ENCODE results near the gene APOA1. TPM values are rescaled to one million over a fixed set of nuclear protein-coding genes. Genes with fewer than 3 reads are reported as not detected.

The APOA1 gene
- total RNA-seq, 2 experiments from 2014 or later: 0.23 to 0.25 TPM

GRCh38 chr11:116868066-116868465, 30.6 kb upstream of the APOA1 start:
- no peaks in the 10 kb centered on the region for H3K27me3 Mint-ChIP-seq
- H3K36me3 Mint-ChIP-seq (ENCODE audit: low read depth): peaks cover 55% of the 10 kb centered on the region
- H3K4me1 Mint-ChIP-seq: peaks cover 9% of the 10 kb centered on the region
- CTCF ChIA-PET: interaction anchor here (1.1 to 1.5 kb wide), 5 partner anchors 8 to 15 kb away, joined by 3 to 4 read pairs (median 3); no protein-coding TSS in a partner anchor
- no peak overlapping the region for H3K27ac Mint-ChIP-seq
- no peak for DNase-seq
- no peaks in the 10 kb centered on the region for H3K9me3 Mint-ChIP-seq
- POLR2A ChIA-PET: no interaction called here
- H3K4me3 Mint-ChIP-seq: no peak overlapping the region

- H3K36me3 Mint-ChIP-seq (ENCODE audit: low read depth): peaks cover 50% of the 10 kb centered on the region
- CTCF ChIA-PET: interaction anchor here (1.1 to 1.5 kb wide), 5 partner anchors 9 to 14 kb away, joined by 3 to 4 read pairs (median 3); no protein-coding TSS in a partner anchor
- no peak overlapping the region for H3K4me3 Mint-ChIP-seq
- no peak overlapping the region for H3K27ac Mint-ChIP-seq
- no peak for DNase-seq
- POLR2A ChIA-PET: no interaction called here
- H3K4me1 Mint-ChIP-seq: peaks cover 9% of the 10 kb centered on the region
- no peaks in the 10 kb centered on the region for H3K27me3 Mint-ChIP-seq
- H3K9me3 Mint-ChIP-seq: no peaks in the 10 kb centered on the region
These were observed 30.2 kb upstream of the APOA1 start for GRCh38 chr11:116867619-116868018.

DNA sequence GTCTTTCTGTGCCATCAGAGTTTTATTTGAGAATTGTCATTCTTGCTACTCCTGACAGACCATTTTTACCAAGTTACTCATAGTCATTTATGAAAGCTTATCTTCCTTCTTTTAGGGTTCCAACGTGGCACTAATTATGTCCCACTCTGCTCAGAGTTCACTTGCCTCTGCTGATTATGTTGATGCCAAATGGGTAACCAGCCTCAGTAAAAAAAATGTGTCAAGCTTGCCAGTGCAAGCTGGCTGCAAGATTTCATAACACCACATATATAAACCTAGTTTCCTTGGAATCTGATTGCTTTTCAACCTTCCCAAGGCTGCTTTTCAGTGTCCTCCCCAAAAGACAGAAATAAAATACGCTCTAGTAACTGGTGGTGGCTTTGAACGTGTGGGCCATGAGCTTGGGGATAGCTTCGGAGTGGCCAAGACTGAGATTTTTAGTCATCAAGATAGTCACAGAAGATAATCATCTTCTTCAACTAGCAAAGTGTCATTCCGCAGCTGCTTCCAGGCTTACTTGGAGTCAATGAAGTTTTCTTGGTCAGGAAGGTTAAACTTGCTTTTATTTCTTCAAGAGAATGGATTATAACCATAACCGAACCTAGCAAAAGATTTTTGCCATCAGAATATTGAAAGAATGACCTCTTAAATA, 29.5 kb upstream of the APOA1 start:
- H3K4me3 Mint-ChIP-seq: no peak overlapping the region
- H3K4me1 Mint-ChIP-seq: peaks cover 9% of the 10 kb centered on the region
- H3K9me3 Mint-ChIP-seq: no peaks in the 10 kb centered on the region
- no peak for DNase-seq
- H3K27ac Mint-ChIP-seq: no peak overlapping the region
- ChIA-PET CTCF (interaction anchor here (0.6 to 1.5 kb wide), 5 partner anchors 9 to 291 kb away, joined by 3 to 4 read pairs (median 3); no protein-coding TSS in a partner anchor), POLR2A (no interaction called here)
- peaks cover 54% of the 10 kb centered on the region for H3K36me3 Mint-ChIP-seq (ENCODE audit: low read depth)
- H3K27me3 Mint-ChIP-seq: no peaks in the 10 kb centered on the region

DNA sequence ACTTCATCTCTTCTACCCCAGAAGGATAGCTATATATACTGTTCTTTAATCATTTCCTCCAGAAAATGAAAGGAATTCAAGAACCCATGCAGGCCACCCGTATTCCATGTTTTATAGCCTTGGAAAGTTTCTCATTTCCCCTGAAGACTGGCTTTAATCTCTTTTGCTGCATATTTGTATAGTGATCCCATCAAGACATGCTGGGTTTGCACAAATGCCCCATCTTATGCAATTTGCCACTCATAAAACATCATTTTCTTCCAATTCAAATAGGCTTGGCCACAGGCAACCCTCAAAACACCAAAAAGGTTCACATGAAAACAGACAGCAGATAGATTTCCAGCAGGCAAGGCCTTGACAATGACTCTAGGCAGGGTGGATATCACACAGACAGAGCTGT, 28.3 kb upstream of the APOA1 start:
- POLR2A ChIA-PET: no interaction called here
- Mint-ChIP-seq H3K9me3 (no peaks in the 10 kb centered on the region), H3K4me3 (no peak overlapping the region), H3K4me1 (peaks cover 8% of the 10 kb centered on the region), H3K27ac (no peak overlapping the region), H3K36me3 (ENCODE audit: low read depth) (peaks cover 55% of the 10 kb centered on the region), H3K27me3 (no peaks in the 10 kb centered on the region)
- DNase-seq: no peak
- CTCF ChIA-PET: no interaction called here

DNA sequence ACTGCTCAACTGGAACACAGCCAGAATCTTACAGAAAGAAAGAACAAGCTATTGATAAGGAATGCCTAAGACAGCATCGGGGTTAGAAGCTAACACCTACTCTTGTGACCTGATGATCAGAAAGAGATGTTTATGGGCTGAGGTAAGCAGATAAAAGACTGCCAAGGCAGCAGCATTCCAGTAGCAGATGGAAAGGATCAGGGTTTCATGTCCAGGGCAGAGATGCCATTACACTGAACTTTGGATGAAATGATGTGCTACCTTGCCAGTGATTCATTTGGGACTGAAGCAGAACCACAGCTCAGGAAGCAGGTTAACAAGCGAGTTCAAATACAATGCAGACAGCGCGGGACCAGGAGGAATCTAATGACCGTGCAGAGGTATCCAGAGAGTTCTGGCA, 27.1 kb upstream of the APOA1 start:
- no peak overlapping the region for H3K27ac Mint-ChIP-seq
- no peak overlapping the region for H3K4me3 Mint-ChIP-seq
- H3K36me3 Mint-ChIP-seq (ENCODE audit: low read depth): peaks cover 50% of the 10 kb centered on the region
- no peaks in the 10 kb centered on the region for H3K27me3 Mint-ChIP-seq
- CTCF ChIA-PET: interaction anchor here (1.3 to 1.6 kb wide), 2 partner anchors 10 to 82 kb away, joined by 3 read pairs; no protein-coding TSS in a partner anchor
- POLR2A ChIA-PET: no interaction called here
- H3K9me3 Mint-ChIP-seq: no peaks in the 10 kb centered on the region
- no peak for DNase-seq
- peaks cover 5% of the 10 kb centered on the region for H3K4me1 Mint-ChIP-seq

DNA sequence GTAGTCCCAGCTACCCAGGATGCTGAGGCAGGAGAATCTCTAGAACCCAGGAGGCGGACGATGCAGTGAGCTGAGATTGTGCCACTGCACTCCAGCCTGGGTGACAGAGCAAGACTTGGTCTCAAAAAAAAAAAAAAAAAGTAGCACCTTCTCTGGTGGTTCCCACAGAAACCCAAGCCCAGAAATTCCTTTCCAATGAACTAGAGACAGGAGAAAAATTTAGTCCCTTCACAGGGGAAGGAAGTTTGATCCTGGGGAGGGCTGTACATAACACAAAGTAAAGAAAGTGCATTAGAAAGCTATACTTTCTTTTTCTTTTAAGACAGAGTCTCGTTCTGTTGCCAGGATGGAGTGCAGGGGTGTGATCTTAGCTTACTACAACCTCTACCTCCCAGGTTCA, 25.5 kb upstream of the APOA1 start:
- Mint-ChIP-seq H3K27me3 (no peaks in the 10 kb centered on the region), H3K36me3 (ENCODE audit: low read depth) (peaks cover 55% of the 10 kb centered on the region), H3K4me1 (peaks cover 5% of the 10 kb centered on the region), H3K27ac (no peak overlapping the region), H3K4me3 (no peak overlapping the region), H3K9me3 (no peaks in the 10 kb centered on the region)
- ChIA-PET CTCF (interaction anchor here (0.5 to 1.7 kb wide), 3 partner anchors 8 to 317 kb away, joined by 3 to 6 read pairs (median 4); no protein-coding TSS in a partner anchor), POLR2A (no interaction called here)
- DNase-seq: no peak

DNA sequence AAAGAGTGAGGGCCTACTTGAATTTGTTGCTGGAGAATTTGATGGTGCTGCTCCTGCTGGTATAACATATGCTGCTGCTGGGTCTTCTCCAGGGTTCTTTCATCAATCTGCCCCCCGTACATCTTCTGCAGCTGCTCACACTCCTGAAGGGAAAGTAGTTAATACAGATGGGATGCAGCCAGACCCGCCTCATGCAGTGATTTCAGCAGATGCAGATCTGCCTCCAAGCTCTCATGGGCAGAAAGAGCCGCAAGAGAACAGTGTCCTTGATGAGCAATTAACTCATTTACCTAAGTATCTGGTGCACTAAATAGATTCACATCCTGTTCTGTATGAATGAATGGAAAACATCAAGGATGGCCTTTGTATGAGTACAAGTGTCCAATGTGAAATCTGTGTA, 24.8 kb upstream of the APOA1 start:
- Mint-ChIP-seq H3K4me3 (no peak overlapping the region), H3K9me3 (no peaks in the 10 kb centered on the region), H3K27ac (no peak overlapping the region), H3K36me3 (ENCODE audit: low read depth) (peaks cover 55% of the 10 kb centered on the region), H3K4me1 (peaks cover 5% of the 10 kb centered on the region), H3K27me3 (no peaks in the 10 kb centered on the region)
- no peak for DNase-seq
- ChIA-PET POLR2A (no interaction called here), CTCF (interaction anchor here (1.0 to 1.7 kb wide), 4 partner anchors 8 to 26 kb away, joined by 3 to 6 read pairs (median 4); no protein-coding TSS in a partner anchor)

DNA sequence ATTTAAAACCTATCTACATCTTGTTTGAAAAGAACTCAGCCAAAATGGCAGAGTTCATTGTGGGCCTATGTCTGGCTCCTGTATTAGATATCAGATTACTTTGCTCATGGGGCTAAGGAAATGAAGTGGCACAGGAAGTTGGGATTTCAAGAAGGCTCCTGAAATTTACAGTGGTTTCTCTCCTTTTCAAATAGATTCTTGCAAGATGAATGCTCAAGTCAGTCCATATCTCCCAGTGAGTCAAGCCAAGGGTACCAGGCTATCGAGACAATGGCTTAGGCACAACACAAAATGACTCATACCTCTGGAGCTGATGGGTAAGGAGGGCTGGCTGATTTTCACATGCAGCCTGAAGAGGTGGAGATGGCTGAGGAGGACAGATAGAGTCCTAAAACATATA, 24.1 kb upstream of the APOA1 start:
- H3K36me3 Mint-ChIP-seq (ENCODE audit: low read depth): peaks cover 56% of the 10 kb centered on the region
- H3K27ac Mint-ChIP-seq: no peak overlapping the region
- no peak overlapping the region for H3K4me3 Mint-ChIP-seq
- peaks cover 6% of the 10 kb centered on the region for H3K4me1 Mint-ChIP-seq
- ChIA-PET CTCF (interaction anchor here (1.0 to 1.1 kb wide), 3 partner anchors 8 to 26 kb away, joined by 3 to 4 read pairs (median 3); no protein-coding TSS in a partner anchor), POLR2A (no interaction called here)
- no peak for DNase-seq
- no peaks in the 10 kb centered on the region for H3K27me3 Mint-ChIP-seq
- H3K9me3 Mint-ChIP-seq: no peaks in the 10 kb centered on the region

- ChIA-PET CTCF (interaction anchor here (3.4 kb wide), 1 partner anchor 24 kb away, joined by 8 read pairs; no protein-coding TSS in a partner anchor), POLR2A (no interaction called here)
- DNase-seq: no peak
- H3K4me3 Mint-ChIP-seq: no peak overlapping the region
- H3K27me3 Mint-ChIP-seq: no peaks in the 10 kb centered on the region
- no peak overlapping the region for H3K27ac Mint-ChIP-seq
- H3K36me3 Mint-ChIP-seq (ENCODE audit: low read depth): peaks cover 62% of the 10 kb centered on the region
- H3K4me1 Mint-ChIP-seq: peaks cover 16% of the 10 kb centered on the region
- no peaks in the 10 kb centered on the region for H3K9me3 Mint-ChIP-seq
These were observed 22.9 kb upstream of the APOA1 start for GRCh38 chr11:116860303-116860702.

DNA sequence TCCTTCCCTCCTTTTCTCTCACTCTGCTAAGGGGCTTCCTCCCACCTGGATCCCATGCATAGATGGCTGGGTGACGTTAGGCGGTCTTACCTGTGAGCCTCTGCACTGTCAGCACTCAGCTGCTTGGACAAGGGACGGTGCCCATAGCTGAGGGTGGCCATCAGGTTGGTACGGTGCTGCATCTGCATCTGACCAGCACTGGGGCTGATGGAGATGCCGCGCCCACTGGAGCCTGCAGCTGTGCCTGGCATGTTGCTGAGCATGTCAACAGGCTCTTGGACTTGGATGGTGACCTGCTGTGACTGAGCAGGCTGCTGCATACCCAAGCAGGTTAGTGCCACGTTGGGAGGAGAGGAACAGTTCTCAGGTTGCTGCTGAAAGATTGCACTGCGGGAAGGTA, 21.8 kb upstream of the APOA1 start:
- Mint-ChIP-seq H3K27ac (no peak overlapping the region), H3K4me1 (peaks cover 25% of the 10 kb centered on the region), H3K9me3 (peaks cover 2% of the 10 kb centered on the region), H3K36me3 (ENCODE audit: low read depth) (peaks cover 66% of the 10 kb centered on the region), H3K27me3 (no peaks in the 10 kb centered on the region), H3K4me3 (no peak overlapping the region)
- POLR2A ChIA-PET: no interaction called here
- DNase-seq: no peak
- CTCF ChIA-PET: interaction anchor here (1.2 to 3.4 kb wide), 2 partner anchors 23 to 35 kb away, joined by 3 to 8 read pairs; no protein-coding TSS in a partner anchor

DNA sequence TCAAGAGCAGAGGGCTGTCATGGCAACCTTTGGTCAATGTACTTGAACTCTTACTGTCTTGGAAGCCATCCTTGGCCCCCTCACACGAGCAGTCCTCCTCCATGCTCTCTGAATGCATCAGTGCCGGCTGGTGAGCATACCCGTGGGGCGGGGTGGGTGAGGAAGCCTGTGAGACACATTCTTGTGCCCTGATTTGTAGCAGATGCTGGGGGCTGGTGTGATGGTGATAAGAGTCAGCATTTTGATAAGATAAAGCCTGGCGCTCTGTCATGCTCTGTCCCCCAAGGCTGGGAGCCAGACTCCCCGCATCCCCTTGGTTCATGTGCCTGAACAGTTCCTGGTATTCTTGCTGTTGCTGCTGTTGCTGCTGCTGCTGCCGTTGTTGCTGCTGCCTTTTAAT, 20.5 kb upstream of the APOA1 start:
- no peak overlapping the region for H3K27ac Mint-ChIP-seq
- H3K27me3 Mint-ChIP-seq: no peaks in the 10 kb centered on the region
- peaks cover 60% of the 10 kb centered on the region for H3K36me3 Mint-ChIP-seq (ENCODE audit: low read depth)
- ChIA-PET POLR2A (no interaction called here), CTCF (interaction anchor here (1.0 to 3.4 kb wide), 2 partner anchors 22 to 287 kb away, joined by 6 to 8 read pairs; no protein-coding TSS in a partner anchor)
- H3K4me1 Mint-ChIP-seq: peaks cover 37% of the 10 kb centered on the region
- no peak overlapping the region for H3K4me3 Mint-ChIP-seq
- H3K9me3 Mint-ChIP-seq: peaks cover 2% of the 10 kb centered on the region
- no peak for DNase-seq

DNA sequence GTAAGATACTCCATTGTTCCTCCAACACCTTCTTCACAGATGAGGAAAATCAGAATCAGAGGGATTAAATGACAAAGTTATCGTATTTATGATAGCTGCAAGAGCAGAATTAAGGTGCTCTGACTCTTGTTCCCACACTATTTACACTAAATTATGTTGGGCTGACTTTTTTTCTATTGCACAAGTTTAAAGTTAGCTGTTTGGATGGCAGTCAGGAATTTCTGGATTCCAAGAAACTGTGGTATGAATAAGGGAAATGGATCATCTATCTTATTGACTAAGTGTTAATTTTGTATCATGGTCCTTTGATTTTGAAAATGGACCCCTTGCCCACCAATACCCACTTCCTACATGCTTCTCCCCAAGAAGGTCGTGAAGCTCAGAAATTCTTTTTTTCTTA, 19.9 kb upstream of the APOA1 start:
- DNase-seq: no peak
- CTCF ChIA-PET: interaction anchor here (0.9 to 1.0 kb wide), 2 partner anchors 11 to 288 kb away, joined by 3 to 6 read pairs; no protein-coding TSS in a partner anchor
- POLR2A ChIA-PET: no interaction called here
- Mint-ChIP-seq H3K9me3 (peaks cover 2% of the 10 kb centered on the region), H3K27ac (no peak overlapping the region), H3K27me3 (no peaks in the 10 kb centered on the region), H3K4me1 (peaks cover 43% of the 10 kb centered on the region), H3K4me3 (no peak overlapping the region), H3K36me3 (ENCODE audit: low read depth) (peaks cover 58% of the 10 kb centered on the region)

- POLR2A ChIA-PET: no interaction called here
- Mint-ChIP-seq H3K4me1 (peaks cover 48% of the 10 kb centered on the region), H3K9me3 (peaks cover 2% of the 10 kb centered on the region), H3K27ac (peak overlapping the region; percentile 37), H3K4me3 (no peak overlapping the region), H3K36me3 (ENCODE audit: low read depth) (peaks cover 50% of the 10 kb centered on the region), H3K27me3 (no peaks in the 10 kb centered on the region)
- DNase-seq: no peak
- CTCF ChIA-PET: interaction anchor here (0.9 to 1.4 kb wide), 3 partner anchors 10 to 220 kb away, joined by 3 to 4 read pairs (median 3); no protein-coding TSS in a partner anchor
These were observed 19.0 kb upstream of the APOA1 start for GRCh38 chr11:116856423-116856822.
